Hepatocyte (in vitro differentiated cells): ENCODE data around the gene RAD9A. TPM values are rescaled to one million over a fixed set of nuclear protein-coding genes. Genes with fewer than 3 reads are reported as not detected.

Experiments
- DNase-seq: peaks from one replicate; pipeline ENCODE4 v3.0.0-alpha.2; 2016; ENCODE audit warnings: low spot score
- H2AFZ ChIP-seq: fragments of 200-600 bp; sonication (generic); 2 replicates; pipeline ENCODE4 v1.6.0; 2016; ENCODE audit warnings: antibody characterized with exemption, mild to moderate bottlenecking
- H3K27ac ChIP-seq: fragments of 200-600 bp; sonication (generic); 2 replicates; pipeline ENCODE4 v1.5.1; 2016; ENCODE audit warnings: mild to moderate bottlenecking
- H3K27me3 ChIP-seq: fragments of 200-600 bp; sonication (generic); 2 replicates; pipeline ENCODE4 v1.6.1; 2016
- H3K36me3 ChIP-seq: fragments of 200-600 bp; sonication (generic); replicated peaks from 2 replicates; pipeline ENCODE4 v1.5.1; 2016; ENCODE audit warnings: low read depth; ENCODE audit not compliant: insufficient read depth
- H3K4me1 ChIP-seq: fragments of 200-600 bp; sonication (generic); 2 replicates; pipeline ENCODE4 v1.5.1; 2016; ENCODE audit warnings: mild to moderate bottlenecking, moderate library complexity; ENCODE audit not compliant: insufficient read depth
- H3K4me2 ChIP-seq: fragments of 200-600 bp; sonication (generic); 2 replicates; pipeline ENCODE4 v1.6.0; 2016
- H3K4me3 ChIP-seq: fragments of 200-600 bp; sonication (generic); 2 replicates; pipeline ENCODE4 v1.5.1; 2016; ENCODE audit warnings: mild to moderate bottlenecking
- H3K79me2 ChIP-seq: fragments of 200-600 bp; sonication (generic); 2 replicates; pipeline ENCODE4 v1.6.0; 2017; ENCODE audit warnings: mild to moderate bottlenecking
- H3K9me2 ChIP-seq: fragments of 200-600 bp; sonication (generic); replicated peaks from 2 replicates; pipeline ENCODE4 v1.6.0; 2017; ENCODE audit warnings: mild to moderate bottlenecking; ENCODE audit not compliant: insufficient read depth
- H3K9me3 ChIP-seq: fragments of 200-600 bp; sonication (generic); 2 replicates; pipeline ENCODE4 v1.5.1; 2016; ENCODE audit warnings: low read depth, mild to moderate bottlenecking
- H4K20me1 ChIP-seq: fragments of 200-600 bp; sonication (generic); 2 replicates; pipeline ENCODE4 v1.6.0; 2016; ENCODE audit warnings: mild to moderate bottlenecking; ENCODE audit not compliant: insufficient read depth, poor library complexity, severe bottlenecking
- EZH2 ChIP-seq: fragments of 200-600 bp; sonication (generic); IDR thresholded peaks from 2 replicates; pipeline ENCODE4 v1.6.1; 2016; ENCODE audit warnings: antibody characterized with exemption, mild to moderate bottlenecking, borderline replicate concordance
- EZH2phosphoT487 ChIP-seq: fragments of 200-600 bp; sonication (generic); IDR thresholded peaks from one replicate; pipeline ENCODE4 v1.6.1; 2018; ENCODE audit warnings: antibody characterized with exemption, mild to moderate bottlenecking, low read depth, moderate library complexity; ENCODE audit not compliant: unreplicated experiment, severe bottlenecking
- WGBS: methylation state at CpG from one replicate; pipeline ENCODE4 v1.1.6; 2016; ENCODE audit warnings: low lambda C conversion rate; ENCODE audit errors: missing lambda C conversion rate; 5-methylcytosine and 5-hydroxymethylcytosine counted together
- polyA plus RNA-seq: library from polyadenylated mRNA; unstranded; fragments of >200 nt; fragmentation: Nextera tagmentation; extraction: Ambion mirVana; gene quantifications from 2 replicates; pipeline ENCODE4 v1.2.1, GENCODE V29; 2016
- total RNA-seq: library from RNA; depleted of rRNA; stranded (reverse); fragments of >200 nt; gene quantifications from 2 replicates; pipeline ENCODE4 v1.2.3, GENCODE V29; 2014
- TF ChIP-seq, protein P1 (sequence below): fragments of 200-600 bp; sonication (generic); IDR thresholded peaks from 2 replicates; pipeline ENCODE4 v1.5.1; 2016; ENCODE audit warnings: antibody characterized with exemption, mild to moderate bottlenecking; ENCODE audit not compliant: poor library complexity

The RAD9A gene
- total and polyA plus RNA-seq, 2 experiments from 2014 or later: 20.2 to 24.0 TPM

DNA sequence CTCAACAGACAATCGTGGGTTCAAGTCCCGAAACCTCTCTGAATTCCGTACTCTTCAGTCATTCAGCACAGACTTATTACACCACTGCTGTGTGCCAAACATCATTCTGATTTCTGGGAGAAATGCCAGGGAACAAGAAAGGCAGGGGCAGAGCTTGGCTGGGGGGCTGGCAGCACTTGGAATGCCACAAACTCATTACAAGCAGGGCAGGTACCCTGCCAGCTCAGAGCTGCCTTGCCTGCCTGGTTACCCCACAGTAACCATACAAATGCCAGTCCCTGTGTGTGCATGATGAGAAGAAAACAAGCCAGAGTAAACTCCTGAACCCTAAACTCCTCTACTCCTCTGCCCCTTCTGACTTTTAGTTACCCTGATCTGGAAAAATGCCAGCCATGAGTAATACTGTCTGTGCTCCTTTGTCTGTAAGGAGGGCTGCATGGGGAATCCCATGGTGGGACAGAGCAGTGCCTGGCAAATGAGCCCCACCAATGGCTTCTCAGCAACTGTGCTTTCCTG is 6.9 kb upstream of the RAD9A start:
- Histone ChIP-seq H3K9me2 (no peaks in the 10 kb centered on the region), H2AFZ (no peak overlapping the region), H3K4me2 (no peak overlapping the region), H3K27ac (no peak overlapping the region), H3K9me3 (no peaks in the 10 kb centered on the region), H4K20me1 (no peaks in the 10 kb centered on the region), H3K4me1 (no peaks in the 10 kb centered on the region), H3K79me2 (peaks cover 3% of the 10 kb centered on the region), H3K27me3 (no peaks in the 10 kb centered on the region), H3K4me3 (no peak overlapping the region), H3K36me3 (no peaks in the 10 kb centered on the region)
- no peak for DNase-seq
- TF ChIP-seq EZH2: no peak
- TF ChIP-seq EZH2phosphoT487: no peak
- TF ChIP-seq, protein P1, sequence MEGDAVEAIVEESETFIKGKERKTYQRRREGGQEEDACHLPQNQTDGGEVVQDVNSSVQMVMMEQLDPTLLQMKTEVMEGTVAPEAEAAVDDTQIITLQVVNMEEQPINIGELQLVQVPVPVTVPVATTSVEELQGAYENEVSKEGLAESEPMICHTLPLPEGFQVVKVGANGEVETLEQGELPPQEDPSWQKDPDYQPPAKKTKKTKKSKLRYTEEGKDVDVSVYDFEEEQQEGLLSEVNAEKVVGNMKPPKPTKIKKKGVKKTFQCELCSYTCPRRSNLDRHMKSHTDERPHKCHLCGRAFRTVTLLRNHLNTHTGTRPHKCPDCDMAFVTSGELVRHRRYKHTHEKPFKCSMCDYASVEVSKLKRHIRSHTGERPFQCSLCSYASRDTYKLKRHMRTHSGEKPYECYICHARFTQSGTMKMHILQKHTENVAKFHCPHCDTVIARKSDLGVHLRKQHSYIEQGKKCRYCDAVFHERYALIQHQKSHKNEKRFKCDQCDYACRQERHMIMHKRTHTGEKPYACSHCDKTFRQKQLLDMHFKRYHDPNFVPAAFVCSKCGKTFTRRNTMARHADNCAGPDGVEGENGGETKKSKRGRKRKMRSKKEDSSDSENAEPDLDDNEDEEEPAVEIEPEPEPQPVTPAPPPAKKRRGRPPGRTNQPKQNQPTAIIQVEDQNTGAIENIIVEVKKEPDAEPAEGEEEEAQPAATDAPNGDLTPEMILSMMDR: no peak
- WGBS: 92% methylated on average over 3 of the region's 3 CpGs

DNA sequence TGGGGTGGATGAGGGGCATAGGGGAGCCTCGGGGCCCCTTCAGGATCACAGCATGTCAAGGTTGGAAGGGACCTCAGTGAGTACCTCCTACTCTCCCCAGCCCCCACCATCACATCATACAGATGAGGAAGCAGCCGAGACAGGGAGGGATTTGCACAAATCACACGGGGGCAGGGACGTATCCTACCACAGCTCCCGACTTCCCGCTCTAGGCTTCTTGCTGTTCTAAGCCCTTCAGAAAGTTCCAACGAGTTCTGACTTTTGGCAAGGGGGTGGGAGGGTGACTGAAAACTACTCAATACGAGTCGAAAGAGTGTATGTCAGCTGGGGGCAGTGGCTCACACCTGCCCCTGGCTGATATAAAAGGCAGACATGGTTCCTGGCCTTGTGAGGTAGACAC is 4.7 kb upstream of the RAD9A start:
- no peak overlapping the region for H3K4me3 ChIP-seq
- H3K79me2 ChIP-seq: peaks cover 15% of the 10 kb centered on the region
- H3K27me3 ChIP-seq: no peaks in the 10 kb centered on the region
- no peaks in the 10 kb centered on the region for H4K20me1 ChIP-seq
- 41% methylated on average over 9 of the region's 9 CpGs for WGBS
- H3K36me3 ChIP-seq: no peaks in the 10 kb centered on the region
- no peak overlapping the region for H2AFZ ChIP-seq
- H3K9me3 ChIP-seq: no peaks in the 10 kb centered on the region
- TF ChIP-seq EZH2phosphoT487: no peak
- TF ChIP-seq, protein P1: no peak
- TF ChIP-seq EZH2: no peak
- DNase-seq: no peak
- H3K4me2 ChIP-seq: no peak overlapping the region
- H3K4me1 ChIP-seq: peaks cover 6% of the 10 kb centered on the region
- no peak overlapping the region for H3K27ac ChIP-seq
- no peaks in the 10 kb centered on the region for H3K9me2 ChIP-seq

DNA sequence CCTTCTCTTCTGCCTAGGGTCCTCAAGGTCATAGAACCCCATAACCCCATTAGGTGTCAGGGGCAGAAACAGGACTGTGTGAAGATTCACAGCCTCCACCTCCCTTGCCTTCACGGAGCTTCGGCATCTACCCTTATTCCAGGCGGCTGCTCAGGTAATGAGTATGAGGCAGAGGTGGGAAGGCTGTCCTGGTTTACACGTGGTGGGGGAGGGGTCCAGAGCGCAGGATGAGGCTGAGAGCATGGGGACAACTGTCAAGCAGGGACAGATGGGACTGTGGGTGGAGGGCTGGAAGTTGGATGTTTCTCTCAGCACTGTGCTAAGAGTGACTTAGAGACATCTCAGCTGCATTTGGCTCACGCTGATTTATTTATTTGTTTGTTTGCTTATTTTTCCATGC is 4.3 kb upstream of the RAD9A start:
- no peak overlapping the region for H3K4me3 ChIP-seq
- WGBS: 70% methylated on average over 6 of the region's 6 CpGs
- DNase-seq: no peak
- TF ChIP-seq EZH2phosphoT487: no peak
- no peak for TF ChIP-seq EZH2
- TF ChIP-seq, protein P1: no peak
- H3K4me2 ChIP-seq: no peak overlapping the region
- no peaks in the 10 kb centered on the region for H3K9me3 ChIP-seq
- no peaks in the 10 kb centered on the region for H3K36me3 ChIP-seq
- peaks cover 6% of the 10 kb centered on the region for H3K4me1 ChIP-seq
- H2AFZ ChIP-seq: no peak overlapping the region
- peaks cover 15% of the 10 kb centered on the region for H3K79me2 ChIP-seq
- no peaks in the 10 kb centered on the region for H3K9me2 ChIP-seq
- H3K27me3 ChIP-seq: no peaks in the 10 kb centered on the region
- no peak overlapping the region for H3K27ac ChIP-seq
- H4K20me1 ChIP-seq: no peaks in the 10 kb centered on the region

DNA sequence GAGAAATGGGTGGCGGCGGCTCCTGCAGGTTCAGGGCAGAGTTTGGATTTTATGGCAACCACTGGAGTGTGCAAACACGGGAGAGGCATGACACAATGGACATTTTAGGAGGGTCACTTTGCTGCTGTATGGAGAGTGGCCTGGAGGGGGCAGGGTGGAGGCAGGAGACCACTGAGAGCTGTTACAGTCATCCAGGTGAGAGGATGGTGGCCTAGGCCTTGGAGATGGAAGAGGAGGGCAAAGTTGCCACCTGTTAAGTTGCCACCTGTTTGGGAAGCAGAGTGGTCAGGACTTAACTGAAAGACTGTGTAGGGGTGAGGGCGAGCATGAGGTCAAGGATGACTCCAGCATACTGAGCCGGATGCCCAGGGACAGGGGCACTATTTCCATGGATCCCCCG is 2.3 kb upstream of the RAD9A start:
- TF ChIP-seq, protein P1: peak; percentile 48
- TF ChIP-seq EZH2: no peak
- TF ChIP-seq EZH2phosphoT487: no peak
- Histone ChIP-seq H3K9me3 (no peaks in the 10 kb centered on the region), H3K36me3 (no peaks in the 10 kb centered on the region), H3K4me1 (peaks cover 6% of the 10 kb centered on the region), H3K4me2 (no peak overlapping the region), H4K20me1 (no peaks in the 10 kb centered on the region), H2AFZ (no peak overlapping the region), H3K9me2 (no peaks in the 10 kb centered on the region), H3K79me2 (peaks cover 21% of the 10 kb centered on the region), H3K27me3 (no peaks in the 10 kb centered on the region), H3K27ac (no peak overlapping the region), H3K4me3 (no peak overlapping the region)
- DNase-seq: peak; percentile 62
- 56% methylated on average over 6 of the region's 6 CpGs for WGBS
